ENCODE data around the gene EFCAB6.

- TF ChIP-seq, protein P1, sequence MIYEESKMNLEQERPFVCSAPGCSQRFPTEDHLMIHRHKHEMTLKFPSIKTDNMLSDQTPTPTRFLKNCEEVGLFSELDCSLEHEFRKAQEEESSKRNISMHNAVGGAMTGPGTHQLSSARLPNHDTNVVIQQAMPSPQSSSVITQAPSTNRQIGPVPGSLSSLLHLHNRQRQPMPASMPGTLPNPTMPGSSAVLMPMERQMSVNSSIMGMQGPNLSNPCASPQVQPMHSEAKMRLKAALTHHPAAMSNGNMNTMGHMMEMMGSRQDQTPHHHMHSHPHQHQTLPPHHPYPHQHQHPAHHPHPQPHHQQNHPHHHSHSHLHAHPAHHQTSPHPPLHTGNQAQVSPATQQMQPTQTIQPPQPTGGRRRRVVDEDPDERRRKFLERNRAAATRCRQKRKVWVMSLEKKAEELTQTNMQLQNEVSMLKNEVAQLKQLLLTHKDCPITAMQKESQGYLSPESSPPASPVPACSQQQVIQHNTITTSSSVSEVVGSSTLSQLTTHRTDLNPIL (CRISPR knock-in tag; IDR thresholded peaks at IDR 0.05; ENCODE audit: low read depth), result no peak
- TF ChIP-seq BACH2 (CRISPR knock-in tag; IDR thresholded peaks at IDR 0.05; ENCODE audit: borderline replicate concordance) (no peak), TCF4 (CRISPR knock-in tag; IDR thresholded peaks at IDR 0.05; ENCODE audit: borderline replicate concordance) (no peak), ZNF565 (CRISPR knock-in tag; conservative IDR thresholded peaks at IDR 0.05; ENCODE audit: low read depth) (no peak), ESRRG (CRISPR knock-in tag; IDR thresholded peaks at IDR 0.05) (no peak), ZFP30 (CRISPR knock-in tag; IDR thresholded peaks at IDR 0.05) (no peak), ZNF8 (CRISPR knock-in tag; IDR thresholded peaks at IDR 0.05) (no peak)
- TF ChIP-seq, protein P2, sequence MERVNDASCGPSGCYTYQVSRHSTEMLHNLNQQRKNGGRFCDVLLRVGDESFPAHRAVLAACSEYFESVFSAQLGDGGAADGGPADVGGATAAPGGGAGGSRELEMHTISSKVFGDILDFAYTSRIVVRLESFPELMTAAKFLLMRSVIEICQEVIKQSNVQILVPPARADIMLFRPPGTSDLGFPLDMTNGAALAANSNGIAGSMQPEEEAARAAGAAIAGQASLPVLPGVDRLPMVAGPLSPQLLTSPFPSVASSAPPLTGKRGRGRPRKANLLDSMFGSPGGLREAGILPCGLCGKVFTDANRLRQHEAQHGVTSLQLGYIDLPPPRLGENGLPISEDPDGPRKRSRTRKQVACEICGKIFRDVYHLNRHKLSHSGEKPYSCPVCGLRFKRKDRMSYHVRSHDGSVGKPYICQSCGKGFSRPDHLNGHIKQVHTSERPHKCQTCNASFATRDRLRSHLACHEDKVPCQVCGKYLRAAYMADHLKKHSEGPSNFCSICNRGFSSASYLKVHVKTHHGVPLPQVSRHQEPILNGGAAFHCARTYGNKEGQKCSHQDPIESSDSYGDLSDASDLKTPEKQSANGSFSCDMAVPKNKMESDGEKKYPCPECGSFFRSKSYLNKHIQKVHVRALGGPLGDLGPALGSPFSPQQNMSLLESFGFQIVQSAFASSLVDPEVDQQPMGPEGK (CRISPR knock-in tag; IDR thresholded peaks at IDR 0.05; ENCODE audit: borderline replicate concordance), result no peak
These were observed 19.2 kb downstream of the EFCAB6 start for GRCh38 chr22:43792905-43793304.

Data from SK-N-SH treated with all-trans-retinoic acid at 6 μM for 48 hours (cell line).